NCI-H128 (cell line): ENCODE data around the gene TOM1L1.

Source experiments
- DNase-seq: peaks from one replicate; lab custom pipeline; 2025; ENCODE audit not compliant: unreplicated experiment; lab: John Stamatoyannopoulos, UW

TOM1L1 gene

GRCh38 chr17:54898576-54898975 is 2.1 kb upstream of the TOM1L1 start:
- DNase-seq, result no peak

GRCh38 chr17:54899201-54899600 is 1.5 kb upstream of the TOM1L1 start:
- no peak for DNase-seq

- DNase-seq, result no peak
Measured at GRCh38 chr17:54899721-54900456, 763 bp upstream of the TOM1L1 start.

- no peak for DNase-seq
Measured at GRCh38 chr17:54901230-54901822, 674 bp downstream of the TOM1L1 start.

- no peak for DNase-seq
Measured at GRCh38 chr17:54902017-54902416, 1.4 kb downstream of the TOM1L1 start.

- DNase-seq, result no peak
Measured at GRCh38 chr17:54902611-54903010, 2.0 kb downstream of the TOM1L1 start.

- DNase-seq, result no peak
Measured at GRCh38 chr17:54903375-54903774, 2.7 kb downstream of the TOM1L1 start.

DNA sequence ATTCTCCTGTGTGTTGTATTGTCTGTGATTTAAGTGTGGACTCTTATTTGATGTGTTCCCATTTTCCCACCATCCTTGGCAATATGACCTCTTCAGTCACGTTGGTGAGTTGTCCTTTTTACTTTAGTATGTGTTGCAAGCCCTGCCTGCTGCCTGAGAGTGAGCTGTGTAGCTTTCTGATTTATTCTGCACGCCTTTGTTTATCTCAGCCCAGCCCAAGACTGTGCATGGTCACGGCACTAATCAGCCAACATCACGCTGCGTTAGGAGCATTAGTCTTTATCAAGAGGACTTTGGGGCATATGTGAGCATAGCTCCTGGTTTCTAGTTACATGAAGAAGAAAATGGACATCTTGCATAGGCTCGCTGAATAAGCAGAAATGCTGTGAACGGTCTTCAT is 6.0 kb downstream of the TOM1L1 start:
- no peak for DNase-seq

DNA sequence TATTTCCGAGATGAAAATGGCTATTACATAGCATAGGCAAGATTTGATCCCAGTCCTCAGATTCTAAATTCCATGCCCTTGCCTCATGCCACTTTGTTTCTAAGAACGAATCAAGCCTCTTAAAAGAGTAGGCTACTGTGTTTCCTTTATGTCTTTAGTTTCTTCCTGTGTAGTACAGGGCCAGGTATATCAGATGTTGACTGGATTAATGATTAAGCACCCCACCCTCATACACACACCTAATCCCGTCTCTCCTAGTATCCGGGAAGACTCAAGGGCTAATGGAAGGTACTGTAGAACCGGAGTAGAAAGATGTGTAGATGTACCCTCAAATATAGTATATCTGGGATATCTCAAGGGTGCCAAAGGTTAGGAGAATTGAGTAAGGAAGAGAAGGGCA is 6.7 kb downstream of the TOM1L1 start:
- DNase-seq, result no peak

DNA sequence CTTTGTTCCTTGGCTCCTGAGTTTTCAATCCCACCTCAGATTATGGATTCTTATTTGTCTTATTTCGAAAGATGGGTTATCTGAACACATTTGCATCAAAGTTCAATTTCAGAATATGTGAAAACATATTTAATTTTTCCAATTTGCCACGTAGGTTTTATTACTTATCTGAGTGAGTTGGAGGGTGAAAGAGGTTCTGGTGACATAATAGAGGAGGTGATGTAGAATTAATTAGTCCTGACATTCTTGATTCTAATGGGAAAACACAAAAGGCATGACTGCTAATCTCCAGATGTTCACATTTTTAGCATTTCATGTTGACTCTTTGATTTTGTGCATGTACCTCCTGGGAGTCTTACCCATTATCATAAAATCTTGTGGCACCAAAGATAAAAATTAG is 9.1 kb downstream of the TOM1L1 start:
- no peak for DNase-seq

DNA sequence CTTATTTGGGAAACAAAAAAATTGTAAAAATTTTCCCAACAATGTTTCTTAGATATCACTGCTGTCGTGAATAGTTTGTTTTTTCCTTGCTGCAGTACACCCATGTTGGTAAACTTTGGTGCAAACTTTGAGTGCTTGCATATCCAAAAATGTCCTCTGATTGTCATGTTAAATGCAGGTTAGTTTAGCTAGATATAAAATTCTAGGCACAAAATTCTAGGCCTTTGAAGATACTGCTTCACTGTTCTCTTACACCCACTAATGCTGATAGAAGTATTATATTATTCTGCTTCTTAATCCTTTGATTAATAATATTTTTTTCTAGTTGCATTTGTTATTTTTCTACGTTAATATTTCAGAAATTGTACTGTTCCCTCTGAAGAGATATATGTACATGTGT is 16.1 kb downstream of the TOM1L1 start:
- DNase-seq, result no peak

GRCh38 chr17:54919425-54919824 is 18.8 kb downstream of the TOM1L1 start:
- DNase-seq, result no peak

DNA sequence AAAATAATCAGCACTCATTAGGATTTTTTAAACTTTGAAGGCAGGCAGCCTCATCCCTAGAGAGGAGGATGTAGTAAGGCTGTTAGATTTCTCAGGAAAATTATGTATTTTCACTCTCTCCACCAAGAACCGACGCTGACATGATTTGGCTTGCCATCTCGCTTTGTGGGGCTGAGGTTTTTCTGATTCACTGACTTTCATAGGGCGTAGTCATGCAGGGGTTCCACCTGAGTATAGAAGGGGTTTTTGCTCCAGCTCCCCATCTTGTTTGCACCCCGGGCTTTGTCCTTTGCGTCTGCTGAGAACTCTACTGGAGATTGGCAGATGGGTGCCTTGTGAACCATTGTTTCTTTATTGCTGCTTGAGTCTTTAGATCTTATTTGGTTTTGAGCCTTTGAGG is 20.2 kb downstream of the TOM1L1 start:
- no peak for DNase-seq

- DNase-seq, result no peak
Measured at GRCh38 chr17:54924405-54924804, 23.8 kb downstream of the TOM1L1 start.

GRCh38 chr17:54927525-54927924 is 26.9 kb downstream of the TOM1L1 start:
- DNase-seq, result no peak

GRCh38 chr17:54932711-54933110 is 32.1 kb downstream of the TOM1L1 start:
- no peak for DNase-seq

GRCh38 chr17:54933921-54934320 is 33.3 kb downstream of the TOM1L1 start:
- no peak for DNase-seq

- DNase-seq, result no peak
Measured at GRCh38 chr17:54935471-54935870, 34.8 kb downstream of the TOM1L1 start.

GRCh38 chr17:54937018-54937417 is 36.4 kb downstream of the TOM1L1 start:
- DNase-seq, result no peak

GRCh38 chr17:54937426-54937825 is 36.8 kb downstream of the TOM1L1 start:
- DNase-seq, result no peak

GRCh38 chr17:54941285-54941684 is 40.6 kb downstream of the TOM1L1 start:
- DNase-seq, result no peak

- DNase-seq, result no peak
Measured at GRCh38 chr17:54944796-54945195, 44.1 kb downstream of the TOM1L1 start.

GRCh38 chr17:54945231-54945630 is 44.6 kb downstream of the TOM1L1 start:
- no peak for DNase-seq
